ENCODE results near the gene CHL1.
"Not testable (repeated sequence)": the region's sequence is repeated elsewhere in the genome, so short reads cannot be mapped to it uniquely, and the experiment has no call there.

CHL1 gene

DNA sequence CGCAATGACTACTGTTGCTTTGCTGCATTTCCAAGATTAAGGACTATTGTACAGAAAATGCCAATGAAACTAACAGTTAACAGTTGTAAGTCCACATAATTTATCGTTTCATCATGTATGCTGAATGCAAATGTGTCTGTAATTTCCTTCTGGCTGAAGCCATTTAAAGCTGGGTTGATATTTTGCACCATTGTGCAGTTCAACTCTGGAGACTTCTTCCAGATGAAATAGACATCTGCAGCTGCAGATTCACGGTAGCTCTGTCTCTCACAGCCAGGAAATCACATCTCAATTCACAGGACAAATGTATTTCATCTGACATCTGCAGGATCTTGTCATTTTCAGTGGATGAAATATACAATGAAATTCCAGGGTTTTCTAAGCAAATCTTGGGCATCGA lies 145.4 kb downstream of the CHL1 start:
- DNase-seq (ENCODE audit: low read depth) = no peak

DNA sequence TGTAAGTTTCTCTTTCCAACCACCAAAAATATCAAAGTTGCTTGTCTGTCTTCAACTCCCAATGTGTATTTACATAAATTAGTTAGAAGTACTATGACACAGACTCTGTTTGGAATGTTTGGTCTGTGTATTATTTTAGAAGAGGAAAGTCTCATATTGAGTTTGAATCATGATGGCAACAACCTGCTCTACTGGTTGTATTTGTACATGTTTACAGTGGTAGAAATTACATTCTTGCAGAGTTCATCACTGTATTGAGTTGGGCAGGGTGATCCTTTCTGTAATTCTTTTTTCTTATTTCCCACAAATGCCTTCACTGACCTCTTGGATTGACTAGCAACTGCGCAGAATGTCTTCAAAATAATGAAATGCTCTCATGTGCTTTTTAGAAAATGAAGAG lies 149.6 kb downstream of the CHL1 start:
- no peak for DNase-seq (ENCODE audit: low read depth)

DNA sequence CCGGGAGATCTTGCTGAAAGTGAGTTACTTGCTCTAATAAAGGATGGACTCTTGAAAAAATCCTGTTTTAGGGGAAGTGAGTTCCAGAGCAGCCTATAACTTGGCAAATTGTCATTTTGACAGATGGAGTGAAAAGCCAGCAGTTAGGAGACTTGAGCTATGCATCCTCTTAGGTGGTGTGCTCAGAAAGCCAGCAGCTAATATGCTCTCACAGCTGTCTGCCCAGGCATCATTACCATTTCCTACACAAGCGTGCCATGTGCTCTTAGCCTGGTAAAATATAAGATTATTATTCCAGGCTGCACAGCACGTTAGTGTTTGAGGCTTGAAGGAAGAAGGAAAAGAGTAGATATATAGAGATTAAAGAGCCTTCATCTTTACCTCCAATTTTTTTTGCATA lies 151.0 kb downstream of the CHL1 start:
- no peak for DNase-seq (ENCODE audit: low read depth)

DNA sequence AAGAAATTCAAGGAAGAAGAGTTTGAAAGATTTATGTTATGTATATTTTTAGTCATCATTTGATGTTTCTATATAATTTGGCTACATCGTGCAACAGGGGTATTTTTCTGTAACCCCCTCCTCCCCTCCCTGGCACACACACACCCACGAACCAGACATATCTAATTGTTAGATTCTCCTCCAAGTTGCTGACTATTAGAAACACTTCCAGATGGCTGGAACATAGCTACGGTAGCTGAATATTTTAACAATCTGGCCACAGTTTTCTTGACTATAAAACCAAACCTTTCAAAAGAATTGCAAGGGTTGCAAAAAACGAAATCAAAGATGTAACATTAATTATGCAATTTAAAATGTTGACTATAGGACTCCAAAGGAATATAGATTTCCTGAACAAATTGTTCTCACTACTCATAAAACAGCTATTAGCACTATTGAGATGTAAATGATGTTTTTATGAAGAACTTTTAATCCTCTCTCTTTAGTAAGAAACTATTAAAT lies 154.4 kb downstream of the CHL1 start:
- DNase-seq (ENCODE audit: low read depth) = no peak

DNA sequence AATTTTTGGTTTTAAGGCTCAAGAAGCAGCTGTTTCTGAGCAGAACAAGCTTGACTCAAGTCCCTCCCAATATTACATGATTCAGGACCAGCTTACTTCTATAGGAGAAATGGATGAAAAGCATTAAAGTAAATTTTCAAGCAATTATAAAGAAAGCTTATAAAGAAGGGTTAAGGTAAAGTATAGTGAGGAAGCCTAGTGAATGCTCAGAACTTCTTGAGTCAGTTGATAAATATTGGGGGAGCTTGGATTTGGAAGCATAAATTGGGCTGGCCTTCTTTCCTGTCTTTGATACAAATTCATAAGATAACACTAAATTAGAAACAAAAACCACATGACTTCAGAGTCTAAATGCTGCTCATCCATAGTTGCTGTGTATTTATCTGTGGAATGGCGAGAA lies 156.0 kb downstream of the CHL1 start:
- DNase-seq (ENCODE audit: low read depth) = no peak

DNA sequence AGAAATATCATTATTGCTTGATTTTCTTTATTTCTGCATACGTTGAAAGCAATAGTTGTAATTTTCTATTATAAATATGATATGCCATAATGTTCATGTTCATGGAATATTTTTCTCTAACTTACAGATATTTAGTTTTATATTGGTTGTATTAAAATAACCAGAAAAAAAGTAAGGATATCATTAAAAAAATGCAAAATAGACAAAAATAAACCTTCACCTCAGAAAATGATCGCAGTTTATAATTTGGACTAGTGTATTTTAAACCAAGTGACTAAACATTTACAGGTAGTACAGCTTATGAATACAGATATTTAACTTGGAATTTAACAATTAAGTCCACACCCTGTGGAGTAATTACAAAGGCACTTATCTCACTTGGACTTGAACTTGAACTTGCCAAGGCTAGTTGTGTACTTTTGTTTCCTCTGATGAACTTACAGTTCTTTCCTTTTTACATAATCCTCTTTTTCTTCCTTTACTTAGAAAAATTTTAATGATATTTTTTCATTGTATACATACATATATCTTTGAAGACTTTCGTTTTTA lies 156.7 kb downstream of the CHL1 start:
- no peak for DNase-seq (ENCODE audit: low read depth)

DNA sequence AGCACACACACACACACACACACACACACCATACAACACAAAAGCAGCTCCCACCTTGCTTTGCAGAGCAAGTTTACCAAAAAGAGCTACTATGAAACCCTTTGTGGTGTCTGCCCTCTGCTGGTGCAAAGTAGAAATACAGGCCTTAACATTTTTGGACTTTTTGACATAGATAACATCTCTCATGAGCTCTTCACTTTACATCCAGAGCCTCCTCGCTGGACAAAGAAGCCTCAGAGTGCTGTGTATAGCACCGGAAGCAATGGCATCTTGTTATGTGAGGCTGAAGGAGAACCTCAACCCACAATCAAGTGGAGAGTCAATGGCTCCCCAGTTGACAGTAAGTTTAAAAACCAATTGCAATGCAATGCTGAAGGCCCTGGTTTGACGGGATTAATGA lies 157.9 kb downstream of the CHL1 start:
- peak; percentile 49 for DNase-seq (ENCODE audit: low read depth)

DNA sequence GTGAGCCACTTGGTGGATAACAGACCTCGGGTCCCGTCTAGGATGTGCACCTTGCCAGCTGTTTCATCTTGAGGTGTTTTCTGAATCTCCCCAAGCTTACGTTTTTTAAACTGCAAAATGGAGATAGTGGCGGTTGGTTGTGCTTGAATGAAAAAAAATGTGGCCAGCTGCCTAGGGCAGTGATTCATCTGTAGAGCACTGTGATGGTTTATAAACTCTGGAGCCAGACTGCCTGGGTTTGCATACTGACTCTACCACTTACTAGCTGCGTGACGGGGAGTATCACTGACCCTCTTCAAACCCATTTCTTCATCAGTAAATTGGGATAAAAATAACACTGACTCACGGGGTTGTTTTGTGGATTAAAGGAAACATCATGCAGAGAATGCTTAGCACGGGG lies 159.1 kb downstream of the CHL1 start:
- DNase-seq (ENCODE audit: low read depth) = peak; percentile 28

DNA sequence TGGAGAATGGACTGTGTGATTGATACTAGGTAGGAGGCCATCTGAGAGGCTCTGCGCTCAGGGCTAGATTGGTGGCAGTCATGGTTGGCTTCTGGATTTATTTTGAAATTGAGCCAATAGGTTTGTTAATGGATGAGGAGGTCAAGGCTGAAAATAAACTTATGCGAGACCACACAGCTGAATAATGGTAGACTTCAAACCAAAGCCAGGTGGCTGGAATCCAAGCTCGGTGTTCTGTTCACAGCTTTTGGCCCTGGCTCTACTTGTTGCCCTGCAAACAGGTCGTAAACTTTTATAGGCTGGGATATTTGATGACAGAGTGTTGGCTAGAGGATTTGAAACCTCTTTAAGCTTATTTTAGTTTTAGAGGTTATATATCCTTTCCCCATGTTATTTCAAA lies 160.4 kb downstream of the CHL1 start:
- DNase-seq (ENCODE audit: low read depth) = no peak

DNA sequence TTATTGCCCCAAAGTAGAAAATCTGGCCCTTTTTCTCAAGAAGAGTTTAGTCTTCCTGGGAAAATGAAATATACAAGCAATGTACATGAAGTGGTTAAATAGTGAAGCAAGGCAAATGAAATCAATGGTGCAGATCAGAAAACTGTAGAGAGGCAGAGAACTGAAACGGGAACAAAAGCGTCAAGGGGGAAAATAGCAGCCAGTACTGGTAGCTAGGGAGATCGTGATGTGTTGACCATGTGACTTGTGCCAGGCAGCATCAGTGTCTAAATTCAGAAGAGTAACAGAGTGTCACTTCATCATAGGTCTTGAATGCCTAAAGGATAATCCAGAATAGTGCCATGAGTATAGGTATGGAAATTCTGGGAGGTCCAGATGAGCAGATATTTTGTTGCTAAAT lies 163.1 kb downstream of the CHL1 start:
- DNase-seq (ENCODE audit: low read depth) = no peak

DNA sequence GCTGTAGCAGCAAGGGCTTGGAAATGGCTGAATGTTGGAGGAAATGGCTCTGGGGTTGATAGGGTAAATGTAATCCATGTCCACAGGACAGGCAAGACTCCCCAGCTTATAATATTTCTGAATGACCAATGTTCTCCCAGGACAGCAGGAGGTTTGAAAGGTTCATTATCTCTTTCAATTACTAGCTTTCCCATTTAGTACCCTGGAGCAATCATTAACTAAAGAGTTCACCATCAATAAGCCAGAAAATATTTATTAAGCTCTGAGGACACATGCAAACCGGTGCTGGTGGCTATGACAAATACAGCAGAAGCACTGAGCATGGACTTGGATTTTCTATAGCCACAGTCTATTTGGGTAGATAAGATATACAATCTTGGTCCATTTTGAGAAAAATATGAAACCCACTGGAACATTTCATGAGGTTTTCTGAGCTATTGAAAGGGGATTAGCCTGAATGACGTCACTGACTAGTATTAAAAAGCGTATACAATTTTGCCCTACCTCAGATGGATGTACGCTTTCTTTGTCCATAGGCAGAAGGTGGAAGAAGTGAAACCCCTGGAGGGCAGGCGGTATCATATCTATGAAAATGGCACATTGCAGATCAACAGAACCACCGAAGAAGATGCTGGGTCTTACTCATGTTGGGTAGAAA lies 166.2 kb downstream of the CHL1 start:
- DNase-seq (ENCODE audit: low read depth) = no peak

DNA sequence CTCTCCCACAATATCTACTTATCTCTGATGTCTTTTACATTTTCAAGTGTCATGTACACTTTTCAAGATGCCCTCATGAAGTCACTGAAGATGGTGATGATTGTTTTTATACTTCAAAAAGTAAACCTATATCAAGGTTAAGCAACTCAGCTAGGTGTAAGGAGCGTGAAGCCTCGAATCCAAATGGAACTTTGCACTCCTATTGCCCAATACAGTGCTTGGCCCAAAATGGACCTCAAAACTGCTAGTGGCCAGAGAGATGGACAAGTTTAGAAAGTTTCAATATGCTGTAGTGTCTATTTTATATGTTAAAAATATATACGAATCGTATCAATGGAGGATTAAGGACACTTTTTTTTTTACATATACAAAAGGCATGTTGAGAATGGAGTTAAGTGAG lies 167.7 kb downstream of the CHL1 start:
- no peak for DNase-seq (ENCODE audit: low read depth)

DNA sequence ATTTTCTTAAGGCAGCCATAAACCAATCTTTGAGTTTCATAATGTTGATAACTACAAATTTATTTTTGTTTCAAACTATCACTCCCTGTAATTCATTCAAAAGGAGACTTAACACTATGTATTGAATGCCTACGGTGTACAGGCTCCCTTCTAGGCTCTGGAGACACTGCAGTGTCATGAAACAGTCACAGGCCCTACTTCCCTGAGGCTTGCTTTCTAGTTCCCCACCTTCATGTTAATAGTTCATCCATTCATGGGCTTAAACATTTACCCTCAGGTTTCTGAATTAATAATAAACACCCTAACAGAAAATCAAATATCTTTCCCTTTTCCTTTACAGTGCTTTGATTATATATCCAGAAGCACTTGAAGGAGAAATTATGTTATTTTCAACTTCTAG lies 168.7 kb downstream of the CHL1 start:
- DNase-seq (ENCODE audit: low read depth) = no peak

DNA sequence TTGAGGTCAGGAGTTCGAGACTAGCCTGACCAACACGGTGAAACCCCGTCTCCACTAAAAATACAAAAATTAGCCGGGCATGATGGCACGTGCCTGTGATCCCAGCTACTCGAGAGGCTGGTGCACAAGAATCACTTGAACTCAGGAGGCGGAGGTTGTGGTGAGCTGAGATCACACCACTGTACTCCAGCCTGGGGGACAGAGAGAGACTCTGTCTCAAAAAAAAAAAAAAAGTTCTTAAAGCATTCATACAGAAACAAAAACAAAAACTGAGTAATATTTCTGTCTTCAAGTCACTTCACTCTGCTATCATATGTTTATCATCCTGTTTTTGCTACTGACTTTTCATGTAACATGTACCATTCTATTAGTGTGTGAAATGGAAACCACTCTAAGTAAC lies 169.7 kb downstream of the CHL1 start:
- not testable (repeated sequence) for DNase-seq (ENCODE audit: low read depth)

DNA sequence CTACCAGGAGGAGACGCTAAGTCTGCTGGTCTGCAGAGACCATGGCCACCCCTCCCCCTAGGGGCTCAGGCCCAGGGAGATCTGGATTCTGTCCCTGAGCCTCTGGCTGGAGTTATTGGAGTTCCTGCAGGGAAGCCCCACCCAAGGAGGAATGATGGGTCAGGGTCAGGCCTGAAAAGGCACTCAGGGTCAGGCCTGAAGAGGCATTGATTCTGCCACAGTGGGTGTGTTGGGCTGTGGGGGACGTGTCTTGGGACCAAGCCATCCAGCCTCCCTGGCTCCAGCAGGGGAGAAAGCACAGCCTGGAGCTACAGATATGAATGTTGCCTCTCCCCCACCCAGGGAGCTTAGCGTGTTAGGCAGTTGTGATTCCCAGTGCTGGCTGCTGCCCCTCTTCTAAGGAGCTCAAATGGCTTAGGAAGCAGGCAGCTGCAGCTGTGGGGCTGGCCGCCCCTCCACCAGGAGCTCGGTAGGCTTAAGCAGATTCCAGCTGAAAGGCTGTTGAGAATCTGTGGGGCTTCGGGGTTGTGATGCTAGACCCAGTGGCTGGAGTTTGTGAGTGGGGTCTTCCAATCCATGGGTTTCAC lies 176.7 kb downstream of the CHL1 start:
- no peak for DNase-seq (ENCODE audit: low read depth)

DNA sequence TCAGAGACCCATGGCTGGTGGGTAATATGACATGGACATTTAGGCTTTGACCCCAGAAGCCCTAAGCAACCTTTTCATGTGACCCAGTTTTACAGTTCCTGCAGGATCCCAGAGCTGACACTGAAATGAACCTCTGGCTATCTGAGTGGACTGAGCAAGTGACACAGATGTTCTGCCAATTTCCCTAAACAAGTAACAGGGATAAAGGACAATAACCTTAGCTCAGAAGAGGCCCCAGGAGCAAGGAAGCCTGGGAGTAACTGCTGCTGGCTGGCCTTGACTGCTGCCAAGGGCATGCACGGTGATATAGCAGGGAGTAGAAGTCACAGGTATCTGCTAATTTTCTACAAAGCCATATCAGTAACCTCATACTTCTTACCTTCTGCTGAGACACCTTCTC lies 177.9 kb downstream of the CHL1 start:
- DNase-seq (ENCODE audit: low read depth) = no peak

DNA sequence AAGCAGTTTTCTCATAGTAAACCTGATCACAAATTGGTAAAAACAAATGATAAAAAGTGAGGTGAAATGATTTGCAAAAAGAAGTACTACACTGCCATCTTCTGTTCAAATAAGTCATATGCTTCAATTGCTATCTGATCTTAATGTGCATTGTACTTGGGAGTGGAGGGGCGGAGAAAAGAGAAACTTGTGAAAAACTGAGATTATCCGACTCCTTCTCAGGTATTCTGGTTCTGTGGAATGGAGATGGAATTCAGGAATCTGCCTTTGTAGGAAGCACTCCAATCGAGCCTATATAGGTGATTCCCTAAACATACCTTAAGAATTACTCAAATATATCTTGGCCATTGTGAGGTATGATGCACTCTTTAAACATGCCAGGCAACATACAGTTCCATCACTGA lies 180.6 kb downstream of the CHL1 start:
- DNase-seq (ENCODE audit: low read depth) = peak; percentile 47

DNA sequence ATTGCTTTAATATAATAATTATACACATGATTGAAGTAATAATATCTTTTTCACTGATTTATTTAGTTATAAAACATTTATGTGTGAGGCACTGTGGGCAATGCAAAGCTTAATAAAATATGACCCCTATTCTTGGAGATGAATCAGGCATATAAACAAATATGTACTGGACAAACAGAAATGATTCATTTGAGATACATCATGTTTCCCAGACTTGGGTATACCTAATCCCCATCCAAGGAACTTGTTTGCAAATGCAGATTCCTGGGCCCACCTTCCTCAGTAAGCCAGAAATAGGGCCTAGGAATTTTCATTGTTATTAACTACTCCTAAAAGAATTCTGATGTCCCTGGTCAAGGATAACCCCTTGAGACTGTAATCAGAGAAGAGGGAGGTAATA lies 184.2 kb downstream of the CHL1 start:
- DNase-seq (ENCODE audit: low read depth) = no peak

DNA sequence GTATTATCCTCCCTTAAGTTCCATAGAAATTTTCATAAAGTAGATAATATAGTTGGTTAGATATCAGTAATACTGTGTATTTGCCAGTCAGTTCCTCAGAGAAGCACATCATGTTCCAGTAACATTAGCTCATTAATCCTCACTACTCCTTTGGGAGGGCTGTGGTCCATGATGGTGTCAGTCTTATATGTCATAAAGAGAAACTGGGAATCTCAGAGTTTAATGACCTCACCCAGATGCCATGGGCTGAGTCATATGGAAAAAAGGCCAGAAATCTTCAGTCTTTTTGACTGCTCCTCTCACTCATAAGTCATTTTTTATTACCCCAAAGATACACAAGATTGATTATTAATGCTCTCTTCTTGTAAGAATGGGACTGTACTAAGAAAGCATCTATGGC lies 188.6 kb downstream of the CHL1 start:
- peak; percentile 11 for DNase-seq (ENCODE audit: low read depth)

DNA sequence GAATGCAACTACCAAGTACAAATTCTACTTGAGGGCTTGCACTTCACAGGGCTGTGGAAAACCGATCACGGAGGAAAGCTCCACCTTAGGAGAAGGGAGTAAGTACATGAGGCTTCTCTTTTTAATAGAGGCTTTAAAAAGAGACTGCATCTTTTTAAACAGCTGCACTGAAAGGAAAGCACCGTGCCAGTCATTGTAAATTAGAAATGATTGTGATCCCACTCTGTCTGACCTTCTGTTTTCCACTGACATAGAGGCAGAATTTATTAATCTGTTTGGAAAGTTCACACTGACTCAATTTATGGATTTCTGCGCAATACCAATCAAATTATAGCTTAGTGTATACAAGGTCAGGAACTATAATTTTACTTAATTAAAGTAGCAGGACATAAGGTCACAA lies 198.2 kb downstream of the CHL1 start:
- no peak for DNase-seq (ENCODE audit: low read depth)

DNA sequence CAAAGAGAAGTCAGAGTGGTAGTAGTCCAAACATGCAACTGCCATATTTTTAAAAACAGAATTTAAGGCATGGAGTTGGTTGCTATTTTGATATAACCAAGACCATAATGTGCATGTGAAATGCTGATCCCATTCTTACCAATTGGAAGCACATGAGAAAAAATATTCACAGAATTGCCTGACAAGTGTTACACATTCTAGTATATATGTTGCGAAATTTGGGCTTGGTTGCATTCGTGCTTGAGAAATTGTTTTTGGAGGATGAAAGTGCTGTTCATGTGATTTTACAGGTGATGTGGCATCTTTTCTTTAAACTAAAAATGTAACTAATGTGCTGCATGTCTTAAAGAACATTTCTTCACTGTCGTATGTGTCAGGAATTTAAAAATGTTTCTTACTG lies 199.7 kb downstream of the CHL1 start:
- no peak for DNase-seq (ENCODE audit: low read depth)

DNA sequence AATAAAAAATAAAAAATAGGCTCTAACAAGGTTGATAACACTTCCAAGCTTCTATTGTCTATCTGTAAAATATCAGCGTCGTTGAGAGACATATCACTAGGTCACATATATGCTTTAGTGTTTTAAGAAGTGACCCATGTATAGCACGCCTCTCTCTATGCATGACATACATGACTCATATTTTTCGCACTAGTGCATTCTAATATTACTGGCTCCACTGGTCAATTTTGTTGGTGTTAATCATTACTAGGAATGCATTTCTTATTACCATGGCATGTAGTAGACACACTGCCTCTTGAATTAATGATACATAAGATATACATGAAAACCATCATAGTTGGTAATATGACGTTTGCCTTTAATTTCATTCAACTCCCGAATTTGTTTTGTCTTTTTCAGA lies 203.1 kb downstream of the CHL1 start:
- no peak for DNase-seq (ENCODE audit: low read depth)

DNA sequence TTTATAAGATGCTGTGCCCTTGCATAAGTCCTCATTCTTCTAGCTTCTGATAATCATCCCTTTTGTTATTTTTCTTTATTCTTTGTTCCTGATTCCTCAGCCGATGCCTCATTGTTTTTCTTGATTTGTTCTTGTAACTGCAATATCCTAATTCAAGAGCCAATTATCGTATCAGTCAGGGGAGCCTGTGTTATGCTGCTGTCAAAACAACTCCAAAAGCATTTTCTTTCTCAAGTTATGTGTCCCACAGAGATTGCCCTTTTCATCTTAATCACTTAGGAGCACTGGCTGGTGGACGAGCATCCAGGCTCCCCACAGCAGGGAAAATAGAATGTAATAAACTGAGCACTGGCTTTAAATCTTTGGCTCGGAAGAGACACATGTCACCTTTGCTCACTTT lies 207.3 kb downstream of the CHL1 start:
- DNase-seq (ENCODE audit: low read depth) = no peak

DNA sequence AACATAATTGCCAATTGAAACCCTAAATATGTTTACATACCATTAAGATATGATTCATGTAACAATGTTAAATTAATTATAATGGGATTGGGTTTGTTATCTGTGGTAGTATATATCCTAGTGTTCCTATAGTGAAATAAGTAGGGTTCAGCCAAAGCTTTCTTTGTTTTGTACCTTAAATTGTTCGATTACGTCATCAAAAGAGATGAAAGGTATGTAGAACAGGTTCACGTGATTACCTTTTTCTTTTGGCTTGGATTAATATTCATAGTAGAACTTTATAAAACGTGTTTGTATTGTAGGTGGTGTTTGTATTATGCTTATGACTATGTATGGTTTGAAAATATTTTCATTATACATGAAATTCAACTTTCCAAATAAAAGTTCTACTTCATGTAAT lies 212.4 kb downstream of the CHL1 start:
- no peak for DNase-seq (ENCODE audit: low read depth)
